Activated CD4-positive, alpha-beta T cell treated with anti-CD3 and anti-CD28 coated beads, Interleukin-2, amount 10 ng/mL, durations not matched to agents 7 days and 5 days (primary cell): ENCODE measurements around the gene TMEM269. TPM values are rescaled to one million over a fixed set of nuclear protein-coding genes. Genes with fewer than 3 reads are reported as not detected.
"Not testable (repeated sequence)": the region's sequence is repeated elsewhere in the genome, so short reads cannot be mapped to it uniquely, and the experiment has no call there.

Experiments
- CTCF ChIA-PET: fragments of 350-600 bp; sonication (Branson Sonifier 250); formaldehyde crosslinking; loops from one replicate; lab custom pipeline; 2021; ENCODE audit warnings: antibody characterized with exemption; lab: Charles Lee
- POLR2A ChIA-PET: fragments of 350-600 bp; sonication (Branson Sonifier 250); formaldehyde crosslinking; loops from one replicate; lab custom pipeline; 2021; ENCODE audit warnings: antibody characterized with exemption; lab: Charles Lee
- DNase-seq: peaks from one replicate; pipeline ENCODE4 v3.0.0-alpha.2; 2020
- H3K27ac Mint-ChIP-seq: one replicate; pipeline ENCODE4 v1.8.0; 2021; ENCODE audit warnings: mild to moderate bottlenecking, moderate library complexity, mixed read lengths
- H3K27me3 Mint-ChIP-seq: one replicate; pipeline ENCODE4 v1.8.0; 2021; ENCODE audit warnings: mixed read lengths
- H3K36me3 Mint-ChIP-seq: one replicate; pipeline ENCODE4 v1.8.0; 2021; ENCODE audit warnings: low read depth, mixed read lengths
- H3K4me1 Mint-ChIP-seq: one replicate; pipeline ENCODE4 v1.8.0; 2021; ENCODE audit warnings: mixed read lengths
- H3K4me3 Mint-ChIP-seq: one replicate; pipeline ENCODE4 v1.8.0; 2021; ENCODE audit warnings: mild to moderate bottlenecking, moderate library complexity, mixed read lengths
- H3K9me3 Mint-ChIP-seq: one replicate; pipeline ENCODE4 v1.8.0; 2021; ENCODE audit warnings: mixed read lengths
- total RNA-seq, 2 experiments: library from RNA; stranded (reverse); gene quantifications; one replicate each; pipeline ENCODE4 v1.2.3, GENCODE V29; 2021

TMEM269 gene
- total RNA-seq, 2 experiments from 2014 or later: 0.21 to 0.25 TPM

GRCh38 chr1:42784547-42784945, 245 bp upstream of the TMEM269 start:
- no peak overlapping the region for H3K4me3 Mint-ChIP-seq
- H3K27me3 Mint-ChIP-seq: no peaks in the 10 kb centered on the region
- CTCF ChIA-PET: interaction anchor here (1.3 to 1.8 kb wide), 2 partner anchors 18 to 48 kb away, joined by 3 to 7 read pairs; partner anchors contain the start of genes C1orf50 and P3H1
- peaks cover 15% of the 10 kb centered on the region for H3K36me3 Mint-ChIP-seq
- POLR2A ChIA-PET: interaction anchor here (1.0 kb wide), 1 partner anchor 18 kb away, joined by 3 read pairs; the partner anchor contains the start of genes C1orf50 and P3H1
- H3K4me1 Mint-ChIP-seq: peaks cover 28% of the 10 kb centered on the region
- no peaks in the 10 kb centered on the region for H3K9me3 Mint-ChIP-seq
- no peak for DNase-seq
- peak overlapping the region; percentile 3 for H3K27ac Mint-ChIP-seq

DNA sequence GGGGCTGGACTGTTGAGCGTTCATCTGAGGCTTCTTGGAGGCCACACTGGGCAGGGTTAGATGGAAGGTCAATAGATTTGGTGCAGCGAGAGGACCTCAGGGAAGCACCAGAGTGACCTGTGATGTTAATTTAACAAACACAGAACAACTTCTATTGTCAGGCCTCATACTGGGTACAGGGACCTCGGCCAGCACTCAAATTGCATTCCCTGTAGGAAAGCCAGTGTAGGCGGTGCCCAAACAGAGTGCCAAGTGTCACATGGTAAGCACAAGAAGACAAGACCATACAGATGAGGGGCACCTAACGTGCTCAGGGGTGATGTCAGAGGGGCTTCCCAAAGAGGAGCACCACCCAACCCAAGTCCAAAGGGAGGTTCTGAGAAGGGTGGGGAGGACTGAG, 1.3 kb downstream of the TMEM269 start:
- Mint-ChIP-seq H3K4me1 (peaks cover 21% of the 10 kb centered on the region), H3K36me3 (peaks cover 6% of the 10 kb centered on the region), H3K9me3 (no peaks in the 10 kb centered on the region), H3K4me3 (peak overlapping the region; percentile 62), H3K27me3 (no peaks in the 10 kb centered on the region), H3K27ac (no peak overlapping the region)
- no peak for DNase-seq
- ChIA-PET POLR2A (no interaction called here), CTCF (interaction anchor here (1.3 kb wide), 1 partner anchor 19 kb away, joined by 5 read pairs; the partner anchor contains the start of genes C1orf50 and P3H1)

GRCh38 chr1:42788021-42788420, 3.2 kb downstream of the TMEM269 start:
- Mint-ChIP-seq H3K4me1 (peaks cover 21% of the 10 kb centered on the region), H3K4me3 (no peak overlapping the region), H3K36me3 (peaks cover 3% of the 10 kb centered on the region), H3K27me3 (no peaks in the 10 kb centered on the region), H3K27ac (peak overlapping the region; percentile 47), H3K9me3 (no peaks in the 10 kb centered on the region)
- POLR2A ChIA-PET: no interaction called here
- no peak for DNase-seq
- CTCF ChIA-PET: interaction anchor here (0.7 to 0.9 kb wide), 2 partner anchors 10 to 11 kb away, joined by 3 read pairs; no protein-coding TSS in a partner anchor

- no peak for DNase-seq
- Mint-ChIP-seq H3K27me3 (peaks cover 8% of the 10 kb centered on the region), H3K9me3 (no peaks in the 10 kb centered on the region), H3K36me3 (no peaks in the 10 kb centered on the region), H3K4me3 (no peak overlapping the region), H3K27ac (no peak overlapping the region), H3K4me1 (no peaks in the 10 kb centered on the region)
- CTCF ChIA-PET: no interaction called here
- POLR2A ChIA-PET: no interaction called here
Observed at GRCh38 chr1:42793824-42794223, 9.0 kb downstream of the TMEM269 start.

- Mint-ChIP-seq H3K4me3 (no peak overlapping the region), H3K27ac (no peak overlapping the region), H3K4me1 (no peaks in the 10 kb centered on the region), H3K27me3 (peaks cover 10% of the 10 kb centered on the region), H3K9me3 (no peaks in the 10 kb centered on the region), H3K36me3 (no peaks in the 10 kb centered on the region)
- ChIA-PET CTCF (no interaction called here), POLR2A (no interaction called here)
- DNase-seq: no peak
Observed at GRCh38 chr1:42797414-42797813, 12.6 kb downstream of the TMEM269 start.

DNA sequence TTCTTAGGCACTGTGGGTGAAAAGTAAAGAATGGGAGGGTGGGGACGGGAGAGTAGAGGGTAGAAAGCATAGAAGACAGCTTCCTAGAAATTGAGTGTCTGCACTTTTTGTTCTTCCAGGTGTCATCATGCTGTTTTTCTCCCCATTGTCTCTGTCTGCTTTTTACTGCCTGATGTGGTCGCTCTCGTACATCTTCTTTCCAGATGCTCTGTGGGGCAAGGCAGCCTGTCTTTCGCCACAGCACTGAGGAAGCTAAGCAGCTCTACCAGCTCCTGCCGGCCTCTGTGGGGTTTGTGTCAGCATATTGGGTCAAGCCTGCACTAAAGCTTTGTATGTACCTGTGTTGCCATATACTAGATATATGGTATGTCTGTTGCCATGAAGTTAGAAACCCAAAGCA, 13.2 kb downstream of the TMEM269 start:
- DNase-seq: no peak
- H3K9me3 Mint-ChIP-seq: no peaks in the 10 kb centered on the region
- ChIA-PET POLR2A (no interaction called here), CTCF (no interaction called here)
- no peaks in the 10 kb centered on the region for H3K36me3 Mint-ChIP-seq
- H3K27me3 Mint-ChIP-seq: peaks cover 10% of the 10 kb centered on the region
- no peak overlapping the region for H3K4me3 Mint-ChIP-seq
- no peak overlapping the region for H3K27ac Mint-ChIP-seq
- H3K4me1 Mint-ChIP-seq: no peaks in the 10 kb centered on the region

- no peak for DNase-seq
- peaks cover 6% of the 10 kb centered on the region for H3K27me3 Mint-ChIP-seq
- no peak overlapping the region for H3K4me3 Mint-ChIP-seq
- CTCF ChIA-PET: interaction anchor here (1.1 kb wide), 1 partner anchor 19 kb away, joined by 3 read pairs; no protein-coding TSS in a partner anchor
- H3K36me3 Mint-ChIP-seq: peaks cover 3% of the 10 kb centered on the region
- no peak overlapping the region for H3K27ac Mint-ChIP-seq
- POLR2A ChIA-PET: no interaction called here
- H3K4me1 Mint-ChIP-seq: peaks cover 6% of the 10 kb centered on the region
- H3K9me3 Mint-ChIP-seq: no peaks in the 10 kb centered on the region
Observed at GRCh38 chr1:42801832-42802473, 17.2 kb downstream of the TMEM269 start.

DNA sequence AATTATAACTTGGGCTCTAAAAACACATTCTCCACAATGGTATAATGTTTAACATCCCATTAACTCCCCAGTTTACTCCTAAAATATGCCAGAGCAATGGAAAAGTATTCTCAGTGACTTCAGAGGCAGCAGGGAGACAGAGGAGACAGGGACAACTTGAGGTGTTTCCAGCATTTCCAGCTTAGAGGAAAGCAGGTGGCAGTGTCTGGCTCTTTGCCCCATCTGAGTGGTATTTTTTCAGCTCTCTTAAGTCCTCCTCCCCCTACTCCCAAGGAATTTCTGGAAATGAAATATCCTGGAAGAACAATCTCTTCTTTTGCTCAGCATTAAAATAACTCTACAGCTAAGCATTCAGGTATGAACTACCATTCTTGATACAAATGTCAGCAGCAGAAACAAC, 21.4 kb downstream of the TMEM269 start:
- POLR2A ChIA-PET: interaction anchor here (0.7 kb wide), 1 partner anchor 1035 kb away, joined by 3 read pairs; no protein-coding TSS in a partner anchor
- Mint-ChIP-seq H3K9me3 (no peaks in the 10 kb centered on the region), H3K27ac (no peak overlapping the region), H3K27me3 (no peaks in the 10 kb centered on the region), H3K4me3 (no peak overlapping the region), H3K4me1 (peaks cover 15% of the 10 kb centered on the region), H3K36me3 (peaks cover 3% of the 10 kb centered on the region)
- DNase-seq: no peak
- CTCF ChIA-PET: interaction anchor here (2.2 kb wide), 1 partner anchor 10 kb away, joined by 8 read pairs; the partner anchor contains the start of genes ERMAP and SVBP

GRCh38 chr1:42806593-42806992, 21.8 kb downstream of the TMEM269 start:
- Mint-ChIP-seq H3K4me1 (peaks cover 15% of the 10 kb centered on the region), H3K4me3 (no peak overlapping the region), H3K27ac (peak overlapping the region; percentile 33), H3K9me3 (no peaks in the 10 kb centered on the region), H3K36me3 (peaks cover 3% of the 10 kb centered on the region), H3K27me3 (no peaks in the 10 kb centered on the region)
- CTCF ChIA-PET: interaction anchor here (0.7 to 2.2 kb wide), 2 partner anchors 10 to 23 kb away, joined by 3 to 8 read pairs; partner anchors contain the start of genes ERMAP and SVBP
- POLR2A ChIA-PET: interaction anchor here (0.6 to 0.7 kb wide), 2 partner anchors 27 to 1035 kb away, joined by 3 to 7 read pairs; no protein-coding TSS in a partner anchor
- DNase-seq: no peak

DNA sequence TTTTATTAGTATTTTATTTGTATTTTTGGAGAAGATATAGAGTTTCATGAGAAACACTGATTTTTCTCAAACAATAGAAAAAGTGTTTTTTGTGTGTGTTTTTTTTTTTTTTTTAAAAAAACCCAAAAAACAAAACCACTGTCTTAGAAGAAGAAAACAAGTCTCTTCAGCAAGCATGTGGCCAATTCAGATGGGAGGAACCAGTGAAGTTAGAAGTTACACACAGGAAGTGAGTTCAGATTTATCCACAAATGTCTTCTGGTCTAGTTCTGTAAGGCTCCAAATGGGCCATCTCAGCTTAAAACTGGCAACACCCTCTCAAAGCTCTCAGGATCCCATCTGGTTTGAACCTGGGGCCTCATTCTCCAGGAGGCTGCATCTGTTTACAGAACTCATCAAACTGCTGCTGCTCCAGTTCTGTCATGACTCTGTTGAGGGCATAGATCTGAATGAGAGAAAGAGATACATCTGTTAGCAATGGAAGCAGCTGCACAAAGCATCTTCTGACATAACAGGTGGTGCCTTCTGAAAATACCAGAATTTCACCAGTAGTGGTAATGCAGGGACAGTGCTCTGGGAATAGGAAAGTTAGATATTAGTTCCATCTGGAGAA, 22.4 kb downstream of the TMEM269 start:
- Mint-ChIP-seq H3K27ac (peak overlapping the region; percentile 86), H3K27me3 (no peaks in the 10 kb centered on the region), H3K4me3 (no peak overlapping the region), H3K4me1 (peaks cover 15% of the 10 kb centered on the region), H3K36me3 (peaks cover 3% of the 10 kb centered on the region), H3K9me3 (no peaks in the 10 kb centered on the region)
- DNase-seq: no peak
- ChIA-PET CTCF (interaction anchor here (0.7 to 1.4 kb wide), 2 partner anchors 24 to 39 kb away, joined by 3 to 4 read pairs; partner anchors contain the start of gene ZNF691), POLR2A (interaction anchor here (0.6 to 0.7 kb wide), 2 partner anchors 27 to 1034 kb away, joined by 3 to 7 read pairs; no protein-coding TSS in a partner anchor)

DNA sequence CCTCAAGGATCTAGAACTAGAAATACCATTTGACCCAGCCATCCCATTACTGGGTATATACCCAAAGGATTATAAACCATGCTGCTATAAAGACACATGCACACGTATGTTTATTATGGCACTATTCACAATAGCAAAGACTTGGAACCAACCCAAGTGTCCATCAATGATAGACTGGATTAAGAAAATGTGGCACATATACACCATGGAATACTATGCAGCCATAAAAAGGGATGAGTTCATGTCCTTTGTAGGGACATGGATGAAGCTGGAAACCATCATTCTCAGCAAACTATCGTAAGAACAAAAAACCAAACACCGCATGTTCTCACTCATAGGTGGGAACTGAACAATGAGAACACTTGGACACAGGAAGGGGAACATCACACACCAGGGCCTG, 30.0 kb downstream of the TMEM269 start:
- DNase-seq, H3K4me3 Mint-ChIP-seq, H3K27ac Mint-ChIP-seq, CTCF ChIA-PET, H3K9me3 Mint-ChIP-seq, H3K27me3 Mint-ChIP-seq, POLR2A ChIA-PET, H3K36me3 Mint-ChIP-seq: not testable (repeated sequence)
- H3K4me1 Mint-ChIP-seq: peaks cover 25% of the 10 kb centered on the region

DNA sequence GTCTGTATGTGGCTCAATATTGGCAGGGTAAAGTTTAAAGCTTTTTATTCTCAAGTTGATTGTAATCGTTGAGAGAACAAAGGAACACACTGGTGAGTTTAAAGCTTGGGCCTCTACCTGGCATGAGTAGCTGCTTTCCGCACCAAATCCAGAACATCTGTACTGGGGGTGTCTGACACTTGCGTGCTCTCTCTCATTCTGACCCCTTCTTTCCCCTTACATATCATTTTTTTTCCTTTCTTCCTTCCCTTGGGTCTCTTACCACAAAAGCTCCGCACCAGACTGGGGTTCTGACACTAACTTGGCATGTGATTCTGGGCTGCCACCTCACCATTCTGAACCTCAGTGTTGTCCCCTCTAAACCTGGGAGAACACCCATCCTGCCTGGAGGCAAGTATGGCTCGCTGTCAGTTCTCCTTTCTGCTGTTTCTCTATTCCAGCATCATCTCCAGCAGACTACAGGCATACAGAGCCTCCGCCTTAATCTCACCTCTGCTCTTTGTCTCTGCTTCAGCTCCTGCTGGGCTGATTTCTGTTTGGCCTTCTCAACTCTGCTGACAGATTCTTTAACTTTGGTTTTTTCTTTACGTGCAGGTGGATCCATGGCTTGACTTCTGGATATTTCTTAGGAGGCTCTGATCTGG, 31.3 kb downstream of the TMEM269 start:
- peak; percentile 18 for DNase-seq
- Mint-ChIP-seq H3K36me3 (peaks cover 8% of the 10 kb centered on the region), H3K27ac (peak overlapping the region; percentile 86), H3K4me3 (peak overlapping the region; percentile 76), H3K27me3 (no peaks in the 10 kb centered on the region), H3K9me3 (no peaks in the 10 kb centered on the region), H3K4me1 (peaks cover 32% of the 10 kb centered on the region)
- CTCF ChIA-PET: interaction anchor here (0.5 to 2.3 kb wide), 6 partner anchors 11 to 99 kb away, joined by 4 to 8 read pairs (median 4); partner anchors contain the start of genes C1orf50 and P3H1
- POLR2A ChIA-PET: no interaction called here
